GM18517 (cell line): ENCODE results near the gene VAV2.

Experiments used
- ATAC-seq: cut with Tn5 transposase; IDR thresholded peaks from one replicate; pipeline ENCODE4 v1.9.1; 2021; ENCODE audit warnings: mild to moderate bottlenecking, moderate library complexity; ENCODE audit not compliant: unreplicated experiment

The VAV2 gene

GRCh38 chr9:133791069-133791468 is 201.1 kb downstream of the VAV2 start:
- no peak for ATAC-seq

DNA sequence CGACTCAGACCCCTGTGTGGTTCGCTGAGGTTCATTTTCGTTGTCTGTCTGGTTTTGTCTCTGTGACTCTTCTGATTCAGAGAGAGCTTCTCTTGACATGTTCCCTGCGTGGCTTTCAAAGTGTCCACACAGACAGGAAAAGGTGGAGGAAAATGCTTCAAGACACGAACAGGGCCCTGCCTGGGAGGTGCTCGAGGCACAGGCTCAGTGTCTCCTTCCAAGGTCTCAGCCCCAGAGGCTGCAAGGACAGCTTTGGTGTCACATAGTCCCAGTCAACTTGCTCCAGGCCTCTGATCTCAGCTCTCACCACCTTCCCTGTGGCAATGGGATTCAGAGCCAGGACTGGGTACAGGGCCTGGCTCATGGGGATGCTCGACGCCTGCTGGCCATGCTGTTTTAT is 202.3 kb downstream of the VAV2 start:
- no peak for ATAC-seq

GRCh38 chr9:133788819-133789717 is 203.1 kb downstream of the VAV2 start:
- no peak for ATAC-seq

- no peak for ATAC-seq
Measured at GRCh38 chr9:133788045-133788818, 203.9 kb downstream of the VAV2 start.

DNA sequence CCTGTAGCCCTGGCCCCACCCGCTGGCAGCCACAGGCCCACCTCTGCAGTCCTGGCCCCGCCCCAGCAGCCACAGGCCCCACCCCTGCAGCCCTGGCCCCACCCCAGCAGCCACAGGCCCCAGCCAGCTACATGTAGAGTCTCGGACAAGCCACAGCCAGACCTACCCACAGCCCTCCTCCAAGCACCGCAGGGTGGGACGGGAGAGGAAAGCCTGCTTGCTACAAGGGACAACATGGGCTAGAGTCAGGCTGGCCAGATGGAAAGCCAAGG is 204.4 kb downstream of the VAV2 start:
- no peak for ATAC-seq

DNA sequence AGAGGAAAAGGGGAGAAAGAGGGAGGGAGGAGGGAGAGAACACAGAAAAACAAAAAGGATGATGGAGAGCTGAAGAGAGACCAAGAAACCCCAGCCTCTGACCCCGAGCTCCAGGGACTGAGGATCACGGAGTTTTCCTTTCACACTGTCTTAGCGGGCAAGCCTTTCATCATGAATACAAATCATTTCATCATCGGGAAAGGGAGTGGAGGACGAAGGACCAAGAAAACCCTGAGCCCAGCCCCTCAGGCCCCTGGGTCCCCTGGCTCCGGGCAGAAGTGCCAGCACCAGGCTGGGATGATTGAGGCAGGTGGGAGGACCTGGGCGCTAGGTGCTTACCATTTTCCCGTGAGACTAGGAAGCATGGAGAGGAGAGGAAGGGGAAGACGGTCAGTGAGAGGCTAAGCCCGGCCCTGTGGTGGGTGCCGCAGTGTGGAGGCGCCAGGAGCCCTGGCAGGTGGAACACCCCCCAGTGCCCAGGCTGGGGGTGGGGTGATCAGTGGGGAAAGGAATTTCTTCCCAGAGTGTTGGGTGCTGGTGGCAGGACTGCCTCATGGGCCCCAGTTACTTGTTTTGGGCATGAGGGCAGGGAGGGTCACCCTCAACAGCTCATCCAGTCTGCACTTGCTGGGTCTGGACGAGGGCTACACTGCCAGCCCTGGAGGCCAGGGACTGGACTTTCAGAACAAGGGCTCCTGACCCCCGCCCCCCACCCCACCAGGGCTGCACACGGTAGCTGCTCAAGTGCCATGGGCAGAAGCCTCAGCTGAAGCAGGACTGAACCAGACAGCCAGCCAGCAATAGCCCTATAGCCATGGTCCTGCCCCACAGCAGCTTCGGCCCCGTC is 205.0 kb downstream of the VAV2 start:
- no peak for ATAC-seq

- ATAC-seq, result no peak
Measured at GRCh38 chr9:133786371-133786753, 205.8 kb downstream of the VAV2 start.

DNA sequence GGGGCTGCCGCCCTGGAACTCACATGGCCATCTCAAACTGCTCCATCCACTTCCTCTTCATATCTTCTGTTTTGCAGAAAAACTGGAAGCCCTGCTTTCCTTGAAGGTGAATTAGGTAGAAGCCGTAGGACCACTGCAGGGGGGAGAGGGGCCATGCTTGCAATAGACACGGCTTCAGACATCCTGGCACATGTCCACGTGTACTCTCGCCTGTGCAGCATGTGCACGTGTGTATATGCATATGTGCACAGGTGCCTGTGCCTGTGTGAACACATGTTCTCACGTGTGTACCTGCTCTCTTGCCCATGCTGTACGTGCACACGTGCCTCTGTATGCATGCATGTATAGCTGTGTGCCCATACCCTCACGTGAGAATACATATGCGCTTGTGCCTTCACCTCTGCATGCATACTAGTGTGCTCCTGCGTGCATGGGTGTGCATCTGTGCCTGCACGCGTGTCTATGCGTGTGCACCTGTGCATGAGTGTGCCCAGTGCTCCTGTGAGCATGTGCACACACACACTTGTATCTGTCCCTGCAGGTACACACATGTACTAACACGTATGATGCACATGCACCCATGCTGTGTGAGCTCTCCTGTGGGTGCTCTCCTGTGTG is 206.3 kb downstream of the VAV2 start:
- no peak for ATAC-seq

- no peak for ATAC-seq
Measured at GRCh38 chr9:133784731-133785561, 207.2 kb downstream of the VAV2 start.

DNA sequence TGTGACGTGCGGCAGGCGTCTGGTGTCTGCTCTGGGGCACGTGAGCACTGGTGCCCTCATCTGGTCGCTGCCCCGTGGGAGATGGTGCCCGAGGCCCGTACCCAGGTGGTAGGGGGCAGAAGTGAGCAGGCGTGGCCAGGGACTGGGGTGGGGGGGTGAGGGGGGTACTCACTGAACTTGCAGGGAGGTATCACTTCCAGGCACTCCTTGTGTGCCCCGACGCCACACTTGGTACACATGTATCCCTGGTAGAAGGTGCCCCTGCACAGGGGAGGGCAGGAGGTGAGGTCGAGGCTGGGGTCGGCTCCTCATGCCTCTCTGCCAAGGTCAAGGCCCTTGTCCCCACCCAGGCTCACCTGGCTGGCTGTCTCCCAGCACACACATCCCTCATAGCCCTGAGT is 208.8 kb downstream of the VAV2 start:
- ATAC-seq, result no peak

GRCh38 chr9:133782157-133783130 is 209.7 kb downstream of the VAV2 start:
- no peak for ATAC-seq

DNA sequence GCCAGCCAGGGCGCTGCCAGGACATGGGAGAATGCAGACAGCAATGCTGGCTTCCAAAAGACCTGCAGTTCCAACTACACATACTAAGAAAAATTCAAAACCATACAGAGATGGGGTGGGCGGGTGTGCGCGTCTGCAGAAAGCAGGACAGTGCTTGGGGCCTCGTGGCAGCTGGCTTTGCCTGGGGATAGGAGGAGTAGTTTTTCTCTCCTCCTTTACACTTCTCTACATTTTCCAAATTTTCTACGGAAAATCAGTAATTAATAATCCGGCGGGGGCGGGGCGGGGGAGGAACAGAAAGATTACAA is 210.3 kb downstream of the VAV2 start:
- no peak for ATAC-seq

GRCh38 chr9:133780962-133781827 is 210.9 kb downstream of the VAV2 start:
- ATAC-seq, result no peak

DNA sequence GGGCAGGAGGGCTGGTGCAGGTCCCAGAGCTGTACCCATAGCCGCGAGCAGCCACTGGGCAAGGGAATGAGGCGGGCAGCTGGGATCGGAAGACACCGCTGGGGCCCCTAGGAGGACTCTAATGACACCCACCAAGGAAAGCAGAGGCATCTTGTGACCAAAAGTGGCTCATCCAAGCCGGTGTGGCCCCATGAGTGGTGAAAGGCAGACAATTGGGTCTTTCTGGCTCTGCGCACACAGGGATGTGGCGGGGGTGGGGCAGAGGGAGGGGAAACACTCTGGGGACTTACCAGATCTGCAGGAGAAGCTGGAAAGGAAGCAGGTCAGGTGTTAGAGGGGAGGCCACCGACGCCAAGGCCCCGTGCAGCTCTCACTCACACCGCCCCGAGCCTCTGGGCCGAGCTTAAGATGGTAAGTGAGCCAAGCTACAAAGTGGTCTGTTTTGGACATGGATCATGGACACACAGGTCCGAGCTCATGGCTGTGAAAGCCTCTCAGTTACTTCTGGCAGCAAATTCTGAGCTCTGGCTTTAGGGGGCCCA is 211.6 kb downstream of the VAV2 start:
- ATAC-seq, result no peak

DNA sequence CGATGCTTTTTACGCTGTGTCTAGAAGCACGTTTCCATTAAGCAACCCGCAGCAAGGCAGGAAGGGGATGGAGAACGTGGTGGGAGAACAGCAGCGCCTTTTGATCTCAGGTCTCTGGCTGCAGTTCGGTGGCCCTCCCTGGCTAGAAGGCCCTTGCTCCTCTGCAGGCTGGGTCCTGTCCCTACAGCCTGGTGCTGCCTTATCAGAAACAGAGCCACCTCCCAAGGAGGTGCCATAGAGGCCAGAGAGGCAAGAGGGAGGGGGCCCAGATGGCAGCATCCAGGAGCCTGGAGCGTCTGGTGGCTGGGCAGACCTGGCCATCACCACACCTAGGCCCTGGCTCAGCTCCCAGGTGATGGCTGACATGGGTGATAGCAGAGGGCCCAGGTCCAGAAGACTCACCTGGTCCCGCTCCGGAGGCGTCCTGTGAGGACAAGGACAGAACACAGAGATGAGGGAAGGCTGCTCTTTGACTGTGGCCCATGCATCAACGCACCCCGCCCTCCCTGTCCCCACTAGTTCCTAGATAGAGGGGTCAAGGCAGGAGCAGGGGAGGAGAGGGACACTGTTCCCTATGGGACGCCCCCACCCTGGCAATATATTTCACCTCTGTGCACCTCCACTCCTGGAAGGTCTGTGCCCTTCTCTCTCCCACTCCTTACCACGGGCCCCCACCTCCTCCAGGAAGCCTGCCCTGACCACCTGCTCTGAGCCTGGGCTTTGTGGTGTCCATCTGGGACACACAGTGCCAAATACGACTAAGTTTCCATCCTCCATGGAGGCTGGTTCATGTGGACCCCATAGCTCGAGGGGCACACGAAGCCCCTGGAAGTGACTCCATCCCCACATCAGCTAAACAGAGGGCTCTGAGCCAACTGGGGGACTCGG is 212.4 kb downstream of the VAV2 start:
- ATAC-seq, result no peak

- ATAC-seq, result no peak
Measured at GRCh38 chr9:133779081-133779480, 213.0 kb downstream of the VAV2 start.
